Ovary (tissue), 9 donors: ENCODE measurements around the gene ASIC2. TPM values are rescaled to one million over a fixed set of nuclear protein-coding genes. Genes with fewer than 3 reads are reported as not detected.

Source experiments
- DNase-seq, 5 donors: peaks; one replicate each; pipeline ENCODE4 v3.0.0-alpha.2; 2019 to 2020
- H3K27ac ChIP-seq, 2 donors: fragments of 200-600 bp; one replicate each; pipeline versions ENCODE4 v1.5.1 to v1.8.0; 2019 to 2022
- H3K27me3 ChIP-seq: fragments of 200-600 bp; one replicate; pipeline ENCODE4 v1.8.0; 2022
- H3K36me3 ChIP-seq: fragments of 200-600 bp; sonication (generic); one replicate; pipeline ENCODE4 v1.5.1; 2019
- H3K4me1 ChIP-seq: one replicate; pipeline ENCODE4 v1.8.1; 2013; ENCODE audit warnings: mild to moderate bottlenecking, moderate library complexity; ENCODE audit not compliant: insufficient read depth
- H3K4me3 ChIP-seq: fragments of 200-600 bp; sonication (generic); one replicate; pipeline ENCODE4 v1.5.1; 2017
- H3K9me3 ChIP-seq, 2 donors: fragments of 200-600 bp in 1 of 2; sonication (generic) in 1 of 2; one replicate each; pipeline versions ENCODE4 v1.5.1 to v1.8.1; 2013 to 2019; ENCODE audit warnings: mild to moderate bottlenecking in 1 of 2, moderate library complexity in 1 of 2
- CTCF ChIP-seq, 3 donors: fragments of 450-650 bp in 2 of 3; fragments of 200-600 bp in 1 of 3; IDR thresholded peaks; one replicate each; pipeline versions ENCODE4 v1.5.1 to v1.8.0; 2016 to 2022; ENCODE audit warnings: antibody characterized with exemption in 3 of 3, mild to moderate bottlenecking in 1 of 3
- EP300 ChIP-seq: sonication (generic); formaldehyde crosslinking; IDR thresholded peaks from one replicate; pipeline ENCODE4 v1.6.1; 2017; ENCODE audit warnings: antibody characterized with exemption
- POLR2A ChIP-seq: fragments of 450-650 bp; IDR thresholded peaks from one replicate; pipeline ENCODE4 v1.6.1; 2017; ENCODE audit warnings: antibody characterized with exemption, mild to moderate bottlenecking, moderate library complexity
- WGBS, 3 donors: extraction: QIAGEN DNeasy Blood & Tissue Kit in 1 of 3; methylation state at CpG; one replicate each; pipeline versions ENCODE4 v1.1.5 to v1.1.7; 2013 to 2017; 5-methylcytosine and 5-hydroxymethylcytosine counted together
- intact Hi-C, 4 donors: fragments of 100-400 bp; cut with DNase I; formaldehyde crosslinking; loops; one replicate each; pipeline versions ENCODE4 v1.11.0 to v1.15.1; 2022 to 2023
- polyA plus RNA-seq, 2 donors: library from polyadenylated mRNA; stranded (reverse); fragments of 200-250 nt in 1 of 2; fragments of 350-450 nt in 1 of 2; fragmentation: Illumina TruSeq in 1 of 2; extraction: RNeasy Lipid Tissue Mini Kit (QIAGEN cat#74804) in 1 of 2; gene quantifications; one replicate each; pipeline ENCODE4 v1.2.3, GENCODE V29; 2013 to 2014
- total RNA-seq, 7 donors: library from RNA; depleted of rRNA in 2 of 7; stranded (reverse); fragments of >200 nt in 2 of 7; fragmentation: NEBNext Ultra II Directional in 3 of 7; extraction: Animal tissue kit (Norgen Biotek cat#: 25700) in 3 of 7; gene quantifications; one replicate each; pipeline versions ENCODE4 v1.1.0 to v1.2.4, GENCODE V29; 2016 to 2023
- donor health status: DM: no; HTN: no; CAD: no; lungs with moderate emphysema.
- donor health status: DM: no; HTN: no; CAD: no.
- donor health status: Bipolar disorder and iron deficiency.
- donor health status: DM: yes; HTN: yes; CAD: no.
- donor health status: DM: no; HTN: no; CAD: no.
- donor health status: DM: yes; HTN: yes; CAD: no.

ASIC2 gene
- total and polyA plus RNA-seq, 9 donors: 0.04 to 1.3 (median 0.24) TPM; not detected in 2

GRCh38 chr17:33131620-33132019 is 161.5 kb downstream of the ASIC2 start:
- Histone ChIP-seq H3K27ac (no peak overlapping the region), H3K4me1 (no peaks in the 10 kb centered on the region), H3K36me3 (no peaks in the 10 kb centered on the region), H3K4me3 (no peak overlapping the region), H3K9me3 (no peaks in the 10 kb centered on the region), H3K27me3 (no peaks in the 10 kb centered on the region)
- 83 to 92% (median 88%) methylated on average over 7 of the region's 7 CpGs for WGBS, 3 donors
- DNase-seq: no peak
- intact Hi-C loops: no loop called here
- TF ChIP-seq EP300 (no peak), POLR2A (no peak), CTCF (IDR thresholded peaks at IDR 0.05) (no peak)

GRCh38 chr17:33127706-33128105 is 165.4 kb downstream of the ASIC2 start:
- no peak overlapping the region for H3K27ac ChIP-seq
- no peaks in the 10 kb centered on the region for H3K36me3 ChIP-seq
- intact Hi-C loops: no loop called here
- no peaks in the 10 kb centered on the region for H3K4me1 ChIP-seq
- WGBS, 3 donors: 34 to 55% (median 41%) methylated on average over 2 of the region's 2 CpGs
- no peak for TF ChIP-seq EP300
- no peak for TF ChIP-seq CTCF (IDR thresholded peaks at IDR 0.05)
- no peak for TF ChIP-seq POLR2A
- H3K4me3 ChIP-seq: no peak overlapping the region
- H3K9me3 ChIP-seq: no peaks in the 10 kb centered on the region
- no peak for DNase-seq
- no peaks in the 10 kb centered on the region for H3K27me3 ChIP-seq

- Histone ChIP-seq H3K9me3 (no peaks in the 10 kb centered on the region), H3K36me3 (no peaks in the 10 kb centered on the region), H3K27ac (no peak overlapping the region), H3K4me3 (no peak overlapping the region), H3K4me1 (no peaks in the 10 kb centered on the region), H3K27me3 (no peaks in the 10 kb centered on the region)
- 74 to 79% (median 76%) methylated on average over 4 of the region's 4 CpGs for WGBS, 3 donors
- no peak for DNase-seq
- intact Hi-C loops: no loop called here
- no peak for TF ChIP-seq EP300
- no peak for TF ChIP-seq CTCF (IDR thresholded peaks at IDR 0.05)
- TF ChIP-seq POLR2A: no peak
These were observed 167.0 kb downstream of the ASIC2 start for GRCh38 chr17:33126086-33126485.

- TF ChIP-seq EP300 (no peak), POLR2A (no peak), CTCF (IDR thresholded peaks at IDR 0.05) (no peak)
- Histone ChIP-seq H3K9me3 (no peaks in the 10 kb centered on the region), H3K27ac (no peak overlapping the region), H3K4me1 (no peaks in the 10 kb centered on the region), H3K36me3 (no peaks in the 10 kb centered on the region), H3K4me3 (no peak overlapping the region), H3K27me3 (no peaks in the 10 kb centered on the region)
- no peak for DNase-seq
- WGBS, 3 donors: 70 to 78% (median 77%) methylated on average over 3 of the region's 3 CpGs
- intact Hi-C loops: no loop called here
These were observed 167.5 kb downstream of the ASIC2 start for GRCh38 chr17:33125552-33125950.
